Measurements from ENCODE around the gene PCNX3. TPM values are rescaled to one million over a fixed set of nuclear protein-coding genes. Genes with fewer than 3 reads are reported as not detected.

The PCNX3 gene
- total and polyA plus RNA-seq, 2 donors (not counting 3 experiments of a cell fraction or from before 2014, with no cell fraction given), result 42.6 to 53.9 TPM

DNA sequence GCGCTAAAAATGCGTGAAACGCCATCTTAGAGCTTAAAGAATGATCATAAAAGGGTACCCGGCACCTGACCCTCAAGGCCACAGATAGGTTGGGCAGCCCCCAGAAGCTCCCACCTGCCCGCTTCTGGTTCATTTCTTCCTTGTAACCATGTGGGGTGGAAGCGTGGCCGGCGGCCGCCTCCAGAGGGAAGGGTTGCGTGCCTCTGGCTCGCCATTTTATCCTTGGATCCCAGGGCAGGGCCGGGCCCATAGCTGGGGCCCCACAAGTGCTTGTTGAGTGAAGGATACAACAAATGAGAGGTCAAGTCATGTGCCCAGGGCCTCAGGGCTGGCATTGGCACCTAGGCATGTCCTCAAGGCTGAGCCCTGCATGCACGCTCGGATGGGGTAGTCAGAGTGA lies 5.9 kb downstream of the PCNX3 start:
- ChIA-PET CTCF (interaction anchor here (1.2 kb wide), 1 partner anchor 17 kb away, joined by 3 read pairs; the partner anchor contains the start of gene SIPA1), POLR2A (no interaction called here)
- no peaks in the 10 kb centered on the region for H3K27me3 ChIP-seq (ENCODE audit: control insufficient read depth in 2 of 2, insufficient read depth in 2 of 2, low read length in 2 of 2)
- H3K9ac ChIP-seq (replicated peaks; ENCODE audit: extremely low read depth, insufficient read depth, low read length), result no peak overlapping the region
- H3K4me3 ChIP-seq (replicated peaks in 1 of 3; ENCODE audit: insufficient read depth in 1 of 3, low read depth in 1 of 3, low read length in 3 of 3), result no peak overlapping the region
- BruUV-seq (replicated peaks), result no TSS peak
- no peaks in the 10 kb centered on the region for H3K9me3 ChIP-seq (replicated peaks; ENCODE audit: control insufficient read depth, insufficient read depth, low read length)
- H3K36me3 ChIP-seq (ENCODE audit: control insufficient read depth in 2 of 2, extremely low read depth in 1 of 2, insufficient read depth in 2 of 2, low read length in 2 of 2), result peaks cover 6 to 61% of the 10 kb centered on the region in 2 experiments
- intact Hi-C loops (cut with micrococcal nuclease) (no loop called here), dilution Hi-C loops (cut with MboI; ENCODE audit: extremely low pct_ligation_motif_present, low sequenced_read_pairs) (no loop called here)
- no peak for FAIRE-seq
- no peak for DNase-seq (ENCODE audit: low read depth, low spot score)
- peaks cover 16% of the 10 kb centered on the region for H3K79me2 ChIP-seq (ENCODE audit: control insufficient read depth, insufficient read depth, low read length)
- TF ChIP-seq, protein P1, sequence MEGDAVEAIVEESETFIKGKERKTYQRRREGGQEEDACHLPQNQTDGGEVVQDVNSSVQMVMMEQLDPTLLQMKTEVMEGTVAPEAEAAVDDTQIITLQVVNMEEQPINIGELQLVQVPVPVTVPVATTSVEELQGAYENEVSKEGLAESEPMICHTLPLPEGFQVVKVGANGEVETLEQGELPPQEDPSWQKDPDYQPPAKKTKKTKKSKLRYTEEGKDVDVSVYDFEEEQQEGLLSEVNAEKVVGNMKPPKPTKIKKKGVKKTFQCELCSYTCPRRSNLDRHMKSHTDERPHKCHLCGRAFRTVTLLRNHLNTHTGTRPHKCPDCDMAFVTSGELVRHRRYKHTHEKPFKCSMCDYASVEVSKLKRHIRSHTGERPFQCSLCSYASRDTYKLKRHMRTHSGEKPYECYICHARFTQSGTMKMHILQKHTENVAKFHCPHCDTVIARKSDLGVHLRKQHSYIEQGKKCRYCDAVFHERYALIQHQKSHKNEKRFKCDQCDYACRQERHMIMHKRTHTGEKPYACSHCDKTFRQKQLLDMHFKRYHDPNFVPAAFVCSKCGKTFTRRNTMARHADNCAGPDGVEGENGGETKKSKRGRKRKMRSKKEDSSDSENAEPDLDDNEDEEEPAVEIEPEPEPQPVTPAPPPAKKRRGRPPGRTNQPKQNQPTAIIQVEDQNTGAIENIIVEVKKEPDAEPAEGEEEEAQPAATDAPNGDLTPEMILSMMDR (IDR thresholded peaks at IDR 0.05; ENCODE audit: extremely low read depth in 1 of 2, insufficient read depth in 1 of 2, low read depth in 1 of 2, low read length in 2 of 2), result no peak
- no peak for TF ChIP-seq POLR2AphosphoS5 (IDR thresholded peaks at IDR 0.05; ENCODE audit: insufficient read depth, low read depth, low read length)
- TF ChIP-seq EZH2 (IDR thresholded peaks at IDR 0.05; ENCODE audit: borderline replicate concordance, low read depth, low read length, severe bottlenecking), result no peak
- TF ChIP-seq JUN (IDR thresholded peaks at IDR 0.05; ENCODE audit: borderline replicate concordance, insufficient read depth, insufficient read length, low read depth), result no peak
- no peak for TF ChIP-seq POLR2A (IDR thresholded peaks at IDR 0.05; ENCODE audit: low read depth, low read length)
- TF ChIP-seq FOS (IDR thresholded peaks at IDR 0.05; ENCODE audit: borderline replicate concordance, insufficient read depth, low read length), result no peak
- TF ChIP-seq, protein P2, sequence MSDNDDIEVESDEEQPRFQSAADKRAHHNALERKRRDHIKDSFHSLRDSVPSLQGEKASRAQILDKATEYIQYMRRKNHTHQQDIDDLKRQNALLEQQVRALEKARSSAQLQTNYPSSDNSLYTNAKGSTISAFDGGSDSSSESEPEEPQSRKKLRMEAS (IDR thresholded peaks at IDR 0.05; ENCODE audit: insufficient read depth, insufficient read length), result no peak
- TF ChIP-seq MYC (IDR thresholded peaks at IDR 0.05; ENCODE audit: low read depth, low read length), result no peak
- no peak for TF ChIP-seq GATA2 (IDR thresholded peaks at IDR 0.05; ENCODE audit: insufficient read depth, insufficient read length, low read depth, low read length)
- no peaks in the 10 kb centered on the region for H3K9me1 ChIP-seq (replicated peaks; ENCODE audit: control insufficient read depth, extremely low read depth, insufficient read depth, low read length)
- no peak overlapping the region for H2AFZ ChIP-seq (ENCODE audit: low read depth, low read length)
- no peak overlapping the region for H3K27ac ChIP-seq (ENCODE audit: insufficient read depth, low read depth, low read length)
- H4K20me1 ChIP-seq (replicated peaks; ENCODE audit: control insufficient read depth, extremely low read depth, insufficient read depth, low read length), result no peaks in the 10 kb centered on the region
- H3K4me1 ChIP-seq (ENCODE audit: control insufficient read depth, extremely low read depth, insufficient read depth, low read length), result peaks cover 6% of the 10 kb centered on the region
- no peak overlapping the region for H3K4me2 ChIP-seq (ENCODE audit: insufficient read depth, low read length)
